ENCODE data around the gene ZNF710.

Gene ZNF710

DNA sequence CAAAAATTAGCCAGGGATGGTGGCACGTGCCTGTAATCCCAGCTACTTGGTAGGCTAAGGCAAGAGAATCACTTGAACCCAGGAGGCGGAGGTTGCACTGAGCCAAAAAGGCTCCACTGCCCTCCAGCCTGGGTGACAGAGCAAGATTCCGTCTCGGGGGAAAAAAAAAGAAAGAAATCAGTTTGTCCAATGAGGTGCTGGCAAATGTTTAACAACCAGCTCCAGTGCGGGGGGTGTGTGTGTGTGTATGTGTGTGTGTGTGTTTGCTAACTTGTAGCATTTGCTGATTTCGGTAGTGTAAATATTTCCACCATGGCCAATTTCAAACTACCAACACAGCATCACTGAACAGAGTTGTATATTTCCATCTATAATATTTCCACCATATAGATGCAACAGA lies 124.9 kb downstream of the ZNF710 start:
- Histone ChIP-seq H3F3A (ENCODE audit: control insufficient read depth, insufficient read depth) (no peaks in the 10 kb centered on the region), H3K27ac (ENCODE audit: low read depth, low read length) (no peak overlapping the region), H3K79me2 (ENCODE audit: control insufficient read depth, low read length) (no peaks in the 10 kb centered on the region), H3K9me3 (ENCODE audit: control insufficient read depth, insufficient read depth, low read length) (no peaks in the 10 kb centered on the region), H4K20me1 (ENCODE audit: control insufficient read depth, insufficient read depth, low read depth, low read length) (no peaks in the 10 kb centered on the region), H3K27me3 (ENCODE audit: control insufficient read depth, low read length) (no peaks in the 10 kb centered on the region), H3K4me3 (ENCODE audit: low read length) (no peak overlapping the region), H3K9me2 (replicated peaks; ENCODE audit: control insufficient read depth, low read length) (no peaks in the 10 kb centered on the region), H3K36me3 (ENCODE audit: control insufficient read depth, low read length) (no peaks in the 10 kb centered on the region), H3K4me2 (ENCODE audit: low read length) (no peak overlapping the region), H3K4me1 (ENCODE audit: control insufficient read depth, low read length) (no peaks in the 10 kb centered on the region; the same call in 1 of the 2 replicates)
- TF ChIP-seq EZH2phosphoT487 (IDR thresholded peaks at IDR 0.05; ENCODE audit: borderline replicate concordance, low read length): no peak
- TF ChIP-seq, protein P1, sequence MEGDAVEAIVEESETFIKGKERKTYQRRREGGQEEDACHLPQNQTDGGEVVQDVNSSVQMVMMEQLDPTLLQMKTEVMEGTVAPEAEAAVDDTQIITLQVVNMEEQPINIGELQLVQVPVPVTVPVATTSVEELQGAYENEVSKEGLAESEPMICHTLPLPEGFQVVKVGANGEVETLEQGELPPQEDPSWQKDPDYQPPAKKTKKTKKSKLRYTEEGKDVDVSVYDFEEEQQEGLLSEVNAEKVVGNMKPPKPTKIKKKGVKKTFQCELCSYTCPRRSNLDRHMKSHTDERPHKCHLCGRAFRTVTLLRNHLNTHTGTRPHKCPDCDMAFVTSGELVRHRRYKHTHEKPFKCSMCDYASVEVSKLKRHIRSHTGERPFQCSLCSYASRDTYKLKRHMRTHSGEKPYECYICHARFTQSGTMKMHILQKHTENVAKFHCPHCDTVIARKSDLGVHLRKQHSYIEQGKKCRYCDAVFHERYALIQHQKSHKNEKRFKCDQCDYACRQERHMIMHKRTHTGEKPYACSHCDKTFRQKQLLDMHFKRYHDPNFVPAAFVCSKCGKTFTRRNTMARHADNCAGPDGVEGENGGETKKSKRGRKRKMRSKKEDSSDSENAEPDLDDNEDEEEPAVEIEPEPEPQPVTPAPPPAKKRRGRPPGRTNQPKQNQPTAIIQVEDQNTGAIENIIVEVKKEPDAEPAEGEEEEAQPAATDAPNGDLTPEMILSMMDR (IDR thresholded peaks at IDR 0.05; ENCODE audit: low read depth, low read length, poor library complexity, severe bottlenecking): no peak

DNA sequence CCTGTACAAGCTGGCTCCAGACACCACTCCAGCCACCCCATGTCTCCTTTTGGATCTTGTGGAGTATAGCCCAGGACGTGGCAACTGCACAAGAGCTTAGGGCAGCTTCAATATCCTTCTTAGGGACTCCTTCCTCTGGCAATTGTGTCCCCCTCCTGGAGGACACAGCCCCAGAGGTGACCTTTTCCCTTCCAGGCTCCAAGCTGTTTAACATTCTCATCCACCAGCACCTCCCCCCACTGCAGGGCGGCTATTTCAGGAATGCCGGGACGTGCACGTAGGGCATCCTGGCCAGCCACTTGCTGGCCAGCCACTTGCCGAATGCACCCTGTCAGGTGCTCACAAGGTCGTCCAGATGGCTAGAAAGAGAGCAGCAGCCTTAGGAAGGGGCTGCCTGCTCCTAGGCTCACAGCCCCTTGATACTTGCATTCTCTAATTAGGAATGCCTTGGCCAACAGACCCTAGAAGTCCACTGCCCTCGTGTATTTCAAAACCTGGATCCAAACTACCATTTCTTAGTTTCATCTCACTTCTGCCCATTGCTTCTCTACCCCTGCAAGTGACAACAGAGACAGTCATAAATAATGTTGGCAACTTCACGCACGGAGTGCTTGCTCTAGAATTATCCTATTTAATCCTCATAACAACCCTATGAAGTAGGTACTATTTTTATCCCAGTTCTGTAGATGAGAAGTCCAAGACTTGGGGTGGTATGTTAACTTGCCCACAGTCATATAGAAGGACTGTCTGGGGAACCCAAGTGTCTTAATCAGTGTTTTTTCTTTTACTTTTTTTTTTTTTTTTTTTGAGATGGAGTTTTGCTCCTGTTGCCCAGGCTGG lies 125.7 kb downstream of the ZNF710 start:
- Histone ChIP-seq H3K79me2 (ENCODE audit: control insufficient read depth, low read length) (no peaks in the 10 kb centered on the region), H3K9me2 (replicated peaks; ENCODE audit: control insufficient read depth, low read length) (no peaks in the 10 kb centered on the region), H3K27ac (ENCODE audit: low read depth, low read length) (no peak overlapping the region), H3K4me3 (ENCODE audit: low read length) (no peak overlapping the region), H3K36me3 (ENCODE audit: control insufficient read depth, low read length) (no peaks in the 10 kb centered on the region), H3K9me3 (ENCODE audit: control insufficient read depth, insufficient read depth, low read length) (no peaks in the 10 kb centered on the region), H3K4me1 (ENCODE audit: control insufficient read depth, low read length) (peaks cover 8% of the 10 kb centered on the region), H3K4me2 (ENCODE audit: low read length) (no peak overlapping the region), H3F3A (ENCODE audit: control insufficient read depth, insufficient read depth) (no peaks in the 10 kb centered on the region), H4K20me1 (ENCODE audit: control insufficient read depth, insufficient read depth, low read depth, low read length) (no peaks in the 10 kb centered on the region), H3K27me3 (ENCODE audit: control insufficient read depth, low read length) (no peaks in the 10 kb centered on the region)
- TF ChIP-seq EZH2phosphoT487 (IDR thresholded peaks at IDR 0.05; ENCODE audit: borderline replicate concordance, low read length): no peak
- TF ChIP-seq, protein P1 (IDR thresholded peaks at IDR 0.05; ENCODE audit: low read depth, low read length, poor library complexity, severe bottlenecking): no peak

- Histone ChIP-seq H3K79me2 (ENCODE audit: control insufficient read depth, low read length) (no peaks in the 10 kb centered on the region), H3K9me3 (ENCODE audit: control insufficient read depth, insufficient read depth, low read length) (no peaks in the 10 kb centered on the region), H3K36me3 (ENCODE audit: control insufficient read depth, low read length) (no peaks in the 10 kb centered on the region), H3F3A (ENCODE audit: control insufficient read depth, insufficient read depth) (no peaks in the 10 kb centered on the region), H3K27me3 (ENCODE audit: control insufficient read depth, low read length) (no peaks in the 10 kb centered on the region), H3K27ac (ENCODE audit: low read depth, low read length) (no peak overlapping the region), H3K4me3 (ENCODE audit: low read length) (no peak overlapping the region), H3K4me1 (ENCODE audit: control insufficient read depth, low read length) (peaks cover 13% of the 10 kb centered on the region), H3K9me2 (replicated peaks; ENCODE audit: control insufficient read depth, low read length) (no peaks in the 10 kb centered on the region), H3K4me2 (ENCODE audit: low read length) (no peak overlapping the region), H4K20me1 (ENCODE audit: control insufficient read depth, insufficient read depth, low read depth, low read length) (no peaks in the 10 kb centered on the region)
- TF ChIP-seq EZH2phosphoT487 (IDR thresholded peaks at IDR 0.05; ENCODE audit: borderline replicate concordance, low read length): no peak
- TF ChIP-seq, protein P1 (IDR thresholded peaks at IDR 0.05; ENCODE audit: low read depth, low read length, poor library complexity, severe bottlenecking): no peak
Observed at GRCh38 chr15:90130291-90130690, 129.2 kb downstream of the ZNF710 start.
